ENCODE data around the gene C12orf57. TPM values are rescaled to one million over a fixed set of nuclear protein-coding genes. Genes with fewer than 3 reads are reported as not detected.

C12orf57 gene
- total RNA-seq, 1 experiment from 2014 or later = 127 TPM

DNA sequence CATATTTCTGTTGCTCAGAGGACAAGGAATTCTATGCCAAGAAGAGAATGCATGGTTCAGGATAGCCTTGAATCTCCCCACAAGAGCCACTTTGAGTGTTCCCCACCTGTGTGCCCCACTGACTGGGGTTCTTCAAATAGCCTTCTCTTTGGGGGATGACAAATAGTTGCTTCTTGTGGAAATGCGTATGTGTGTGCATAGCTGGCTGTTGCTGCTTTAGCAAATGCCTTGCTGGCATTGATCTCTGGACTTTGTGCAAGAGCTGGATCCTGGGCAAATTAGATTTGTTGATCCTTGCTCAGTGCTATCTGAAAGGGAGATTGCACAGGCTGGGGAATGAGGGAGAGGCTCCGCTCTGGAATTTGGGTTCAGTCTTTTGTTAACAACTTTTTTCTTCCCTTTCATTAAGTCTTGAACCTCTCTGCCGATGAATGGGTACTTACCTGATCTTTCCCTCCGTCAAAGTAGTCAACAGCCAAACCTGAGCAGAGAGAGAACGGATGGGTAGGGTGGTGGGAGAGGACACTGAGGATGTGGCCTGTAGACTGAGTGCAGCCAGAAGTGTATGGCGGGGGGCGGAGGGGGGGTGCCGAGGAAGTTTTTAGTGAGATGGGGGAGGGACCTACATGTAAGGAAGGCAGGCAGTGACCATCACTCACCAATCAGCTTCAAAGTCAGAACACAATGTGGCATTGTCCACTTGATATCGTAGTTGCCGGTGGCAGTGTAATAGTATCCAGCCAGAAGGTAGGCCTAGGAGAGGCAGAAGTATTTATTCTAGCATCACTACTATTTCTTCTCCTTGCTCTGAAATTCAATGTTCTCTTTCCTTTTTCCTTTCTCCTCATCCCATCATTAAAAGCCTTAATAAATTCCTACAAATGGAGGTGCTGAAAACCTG lies 37.6 kb downstream of the C12orf57 start:
- DNase-seq (ENCODE audit: extremely low read depth, low read depth) = no peak

GRCh38 chr12:6982532-6982931 lies 38.7 kb downstream of the C12orf57 start:
- no peak for DNase-seq (ENCODE audit: extremely low read depth, low read depth)

- no peak for DNase-seq (ENCODE audit: extremely low read depth, low read depth)
Measured at GRCh38 chr12:6987956-6988553, 44.2 kb downstream of the C12orf57 start.

Small RNAs within 50 kb of the gene (small RNA-seq; reads per million reads assigned to genes)
- gene MIR141 = 3.3 to 130 reads per million in 2 experiments
- gene MIR200C = 0.12 to 2.1 reads per million in 2 experiments
- 0 reads per million in 2 experiments for gene RNU7-1
- gene SCARNA12 = 0.76 to 2.1 reads per million in 2 experiments

Other genes starting within 250 kb of the C12orf57 start
- not detected in 2 replicates for gene PIANP, start 243.2 kb upstream of the C12orf57 start, total RNA-seq (2014; rRNA removed; shearing (Covaris generic))
- 75.2 and 77.1 TPM in 2 replicates for gene COPS7A, start 220.0 kb upstream of the C12orf57 start, total RNA-seq (2014; rRNA removed; shearing (Covaris generic))
- 96.3 and 98.8 TPM in 2 replicates for gene MLF2, start 190.9 kb upstream of the C12orf57 start, total RNA-seq (2014; rRNA removed; shearing (Covaris generic))
- gene PTMS, start 177.7 kb upstream of the C12orf57 start, total RNA-seq (2014; rRNA removed; shearing (Covaris generic)) = 116 and 158 TPM in 2 replicates
- 0.25 TPM in 1 of 2 replicates, not detected in the other for gene LAG3, start 171.5 kb upstream of the C12orf57 start, total RNA-seq (2014; rRNA removed; shearing (Covaris generic))
- not detected in 2 replicates for gene CD4, start 154.5 kb upstream of the C12orf57 start, total RNA-seq (2014; rRNA removed; shearing (Covaris generic))
- gene GPR162, start 122.2 kb upstream of the C12orf57 start, total RNA-seq (2014; rRNA removed; shearing (Covaris generic)) = 0.61 and 0.94 TPM in 2 replicates
- gene P3H3, start 115.6 kb upstream of the C12orf57 start, total RNA-seq (2014; rRNA removed; shearing (Covaris generic)) = 16.4 and 16.8 TPM in 2 replicates
- 1.5 and 2.3 TPM in 2 replicates for gene GNB3, start 103.1 kb upstream of the C12orf57 start, total RNA-seq (2014; rRNA removed; shearing (Covaris generic))
- 31.6 and 33.4 TPM in 2 replicates for gene CDCA3, start 92.7 kb upstream of the C12orf57 start, total RNA-seq (2014; rRNA removed; shearing (Covaris generic))
- gene USP5, start 91.9 kb upstream of the C12orf57 start, total RNA-seq (2014; rRNA removed; shearing (Covaris generic)) = 30.7 and 33.5 TPM in 2 replicates
- 885 and 1,221 TPM in 2 replicates for gene TPI1, start 76.5 kb upstream of the C12orf57 start, total RNA-seq (2014; rRNA removed; shearing (Covaris generic))
- 8.1 and 9.1 TPM in 2 replicates for gene SPSB2, start 70.7 kb upstream of the C12orf57 start, total RNA-seq (2014; rRNA removed; shearing (Covaris generic))
- gene LRRC23, start 39.2 kb upstream of the C12orf57 start, total RNA-seq (2014; rRNA removed; shearing (Covaris generic)) = 11.9 and 12.7 TPM in 2 replicates
- 12.4 and 13.2 TPM in 2 replicates for gene ENO2, start 29.4 kb upstream of the C12orf57 start, total RNA-seq (2014; rRNA removed; shearing (Covaris generic))
- gene ATN1, start 16.1 kb upstream of the C12orf57 start, total RNA-seq (2014; rRNA removed; shearing (Covaris generic)) = 6.6 and 10.5 TPM in 2 replicates
- gene RNU7-1, start 206 bp upstream of the C12orf57 start, total RNA-seq (2014; rRNA removed; shearing (Covaris generic)) = not detected in 2 replicates
- 3.4 and 5.4 TPM in 2 replicates for gene PTPN6, start 7.3 kb downstream of the C12orf57 start, total RNA-seq (2014; rRNA removed; shearing (Covaris generic))
- 277 and 299 TPM in 2 replicates for gene PHB2, start 26.6 kb downstream of the C12orf57 start, total RNA-seq (2014; rRNA removed; shearing (Covaris generic))
- gene EMG1, start 26.9 kb downstream of the C12orf57 start, total RNA-seq (2014; rRNA removed; shearing (Covaris generic)) = 47.5 and 52.5 TPM in 2 replicates
- 9.3 and 10.6 TPM in 2 replicates for gene LPCAT3, start 74.5 kb downstream of the C12orf57 start, total RNA-seq (2014; rRNA removed; shearing (Covaris generic))
- gene C1S, start 116.7 kb downstream of the C12orf57 start, total RNA-seq (2014; rRNA removed; shearing (Covaris generic)) = 21.1 and 21.9 TPM in 2 replicates
- 2.6 and 3.5 TPM in 2 replicates for gene C1R, start 148.4 kb downstream of the C12orf57 start, total RNA-seq (2014; rRNA removed; shearing (Covaris generic))
- 5.1 and 6.4 TPM in 2 replicates for gene C1RL, start 165.2 kb downstream of the C12orf57 start, total RNA-seq (2014; rRNA removed; shearing (Covaris generic))
- not detected in 2 replicates for gene RBP5, start 184.9 kb downstream of the C12orf57 start, total RNA-seq (2014; rRNA removed; shearing (Covaris generic))
- gene CLSTN3, start 186.3 kb downstream of the C12orf57 start, total RNA-seq (2014; rRNA removed; shearing (Covaris generic)) = 5.2 and 6.4 TPM in 2 replicates
- 8.9 and 13.9 TPM in 2 replicates for gene PEX5, start 245.7 kb downstream of the C12orf57 start, total RNA-seq (2014; rRNA removed; shearing (Covaris generic))

All from NCI-H460 (cell line).